HG02623 (cell line): Measurements from ENCODE around the gene SGTA.
"Not testable (repeated sequence)": the region's sequence is repeated elsewhere in the genome, so short reads cannot be mapped to it uniquely, and the experiment has no call there.

ENCODE experiments used
- ATAC-seq: cut with Tn5 transposase; IDR thresholded peaks from one replicate; pipeline ENCODE4 v1.9.1; 2021; ENCODE audit warnings: moderate library complexity; ENCODE audit not compliant: unreplicated experiment

Gene SGTA

DNA sequence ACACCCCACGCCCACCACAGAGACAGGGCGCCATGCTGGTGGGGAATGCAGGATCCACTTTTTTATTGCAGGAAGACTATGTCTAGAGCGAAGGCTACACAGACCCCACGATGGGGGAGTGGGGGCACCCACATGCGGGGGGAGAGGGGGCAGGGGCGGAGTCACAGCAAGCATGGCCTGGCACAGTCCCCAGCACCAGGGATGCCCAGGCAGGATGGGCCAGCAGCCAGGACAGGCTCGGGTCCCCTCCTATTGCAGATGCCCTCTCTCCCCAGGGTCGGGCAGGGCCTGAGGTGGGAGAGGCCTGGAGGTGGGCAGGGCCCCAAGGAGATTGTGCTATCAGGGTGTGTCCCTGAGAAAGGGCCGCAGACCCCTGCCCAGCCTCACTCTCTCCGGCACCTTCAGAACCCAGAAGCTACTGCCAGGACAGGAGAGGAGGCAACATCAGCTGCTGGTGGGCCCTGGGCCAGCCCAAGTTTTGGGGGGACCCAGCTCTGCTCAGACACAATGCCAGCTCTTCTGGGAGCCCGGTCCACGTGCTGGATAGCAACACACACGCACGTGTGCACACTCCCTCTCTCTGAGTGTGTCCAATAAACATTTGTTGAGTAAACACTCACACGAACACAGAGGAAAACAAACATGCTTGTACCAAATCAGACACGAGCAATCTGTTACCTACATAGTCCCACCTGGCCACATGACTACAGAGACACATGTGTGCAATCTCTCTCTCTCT lies 68.4 kb downstream of the SGTA start:
- ATAC-seq = no peak

DNA sequence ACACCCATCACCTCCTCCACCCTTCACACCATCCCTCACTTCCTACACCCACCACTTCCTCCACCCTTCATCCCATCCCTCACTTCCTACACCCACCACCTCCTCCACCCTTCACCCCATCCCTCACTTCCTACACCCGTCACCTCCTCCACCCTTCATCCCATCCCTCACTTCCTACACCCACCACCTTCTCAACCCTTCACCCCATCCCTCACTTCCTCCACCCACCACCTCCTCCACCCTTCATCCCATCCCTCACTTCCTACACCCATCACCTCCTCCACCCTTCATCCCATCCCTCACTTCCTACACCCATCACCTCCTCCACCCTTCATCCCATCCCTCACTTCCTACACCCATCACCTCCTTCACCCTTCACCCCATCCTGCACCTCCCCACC lies 69.0 kb downstream of the SGTA start:
- ATAC-seq = not testable (repeated sequence)

DNA sequence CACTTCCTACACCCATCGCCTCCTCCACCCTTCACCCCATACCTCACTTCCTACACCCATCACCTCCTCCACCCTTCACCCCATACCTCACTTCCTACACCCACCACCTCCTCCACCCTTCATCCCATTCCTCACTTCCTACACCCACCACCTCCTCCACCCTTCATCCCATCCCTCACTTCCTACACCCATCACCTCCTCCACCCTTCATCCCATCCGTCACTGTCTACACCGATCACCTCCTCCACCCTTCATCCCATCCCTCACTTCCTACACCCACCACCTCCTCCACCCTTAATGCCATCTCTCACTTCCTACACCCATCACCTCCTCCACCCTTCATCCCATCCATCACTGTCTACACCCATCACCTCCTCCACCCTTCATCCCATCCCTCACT lies 69.9 kb downstream of the SGTA start:
- ATAC-seq = not testable (repeated sequence)

DNA sequence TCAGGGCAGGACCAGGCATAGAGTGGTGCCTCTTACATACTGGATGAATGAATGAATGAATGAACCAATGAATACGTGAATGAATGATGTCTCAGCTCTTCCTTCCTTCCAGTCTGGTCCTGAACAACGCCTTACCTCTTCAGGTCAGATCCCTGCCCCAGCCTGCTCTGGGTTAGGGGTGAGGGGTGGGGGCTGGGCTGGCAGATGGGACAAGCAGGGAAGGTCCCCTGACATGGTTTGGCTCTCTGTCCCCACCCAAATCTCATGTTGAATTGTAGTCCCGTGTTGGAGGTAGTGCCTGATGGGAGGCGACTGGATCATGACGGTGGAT lies 71.2 kb downstream of the SGTA start:
- no peak for ATAC-seq

DNA sequence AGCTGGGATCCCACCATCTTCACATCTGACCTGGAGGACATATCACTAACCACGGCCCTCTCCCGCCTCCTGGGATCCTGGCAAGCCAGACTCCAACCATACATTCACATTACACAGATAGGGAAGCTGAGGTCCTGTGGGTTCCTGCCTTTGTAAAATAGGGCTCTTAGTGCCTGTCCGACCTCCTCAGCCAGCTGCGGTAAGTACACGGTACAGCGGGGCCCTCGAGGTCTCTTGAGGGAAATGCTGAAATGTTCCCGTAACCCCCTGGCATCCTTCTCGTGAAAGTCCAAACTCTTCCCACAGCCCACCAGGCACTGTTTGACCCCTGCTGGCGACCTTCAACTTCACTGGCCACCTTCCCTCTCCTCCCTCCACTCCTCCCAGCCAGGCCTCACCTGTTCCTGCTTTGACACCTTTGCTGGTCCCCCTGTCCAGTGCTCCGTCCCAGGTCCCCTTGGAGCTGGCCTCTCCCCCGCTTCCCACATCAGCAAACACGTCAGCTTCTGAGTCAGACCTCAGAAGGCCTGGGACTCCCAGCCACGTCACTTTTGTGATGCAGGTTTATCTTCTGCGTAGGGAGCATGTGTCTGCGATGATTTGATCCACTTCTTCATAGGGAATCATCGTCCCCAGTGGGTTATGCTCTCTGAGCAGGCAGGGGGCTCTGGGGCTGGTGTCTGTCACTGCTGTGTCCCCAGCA lies 71.8 kb downstream of the SGTA start:
- no peak for ATAC-seq

DNA sequence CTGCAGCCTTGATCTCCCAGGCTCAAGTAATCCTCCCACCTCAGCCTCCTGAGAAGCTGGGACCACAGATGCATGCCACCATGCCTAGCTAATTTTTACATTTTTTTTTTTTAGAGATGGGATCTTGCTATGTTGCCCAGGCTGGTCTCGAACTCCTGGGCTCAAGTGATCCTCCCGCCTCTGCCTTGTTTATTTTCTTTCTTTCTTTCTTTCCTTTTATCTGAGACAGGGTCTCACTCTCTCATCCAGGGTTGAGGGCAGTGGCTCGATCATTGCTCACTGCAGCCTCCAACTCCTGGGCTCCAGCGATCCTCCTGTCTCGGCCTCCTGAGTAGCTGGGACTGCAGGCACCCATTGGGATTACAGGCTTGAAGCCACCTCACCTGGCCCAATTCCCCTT lies 76.8 kb downstream of the SGTA start:
- no peak for ATAC-seq
